GM12878 (cell line): ENCODE data around the gene DLX1.

ENCODE experiments used
- FOXK2 ChIP-seq: fragments of 450-650 bp; IDR thresholded peaks from 2 replicates; pipeline ENCODE4 v1.6.1; 2017; ENCODE audit warnings: mild to moderate bottlenecking, moderate library complexity
- GABPA ChIP-seq: IDR thresholded peaks from 2 replicates; pipeline ENCODE4 v1.6.1; 2014; ENCODE audit warnings: antibody characterized with exemption, low read depth, mild to moderate bottlenecking, inconsistent platforms
- TCF12 ChIP-seq: IDR thresholded peaks from 2 replicates; pipeline ENCODE4 v1.6.1; 2011; ENCODE audit warnings: low read depth, mild to moderate bottlenecking, low read length

GRCh38 chr2:172128484-172128883, 43.2 kb downstream of the DLX1 start:
- no peak for TF ChIP-seq TCF12
- no peak for TF ChIP-seq FOXK2
- TF ChIP-seq GABPA: no peak
